Pancreas (tissue), 10 donors: ENCODE measurements around the gene VKORC1. TPM values are rescaled to one million over a fixed set of nuclear protein-coding genes. Genes with fewer than 3 reads are reported as not detected.

Experiments used
- ATAC-seq, 4 donors: fragments of 200-7000 bp; cut with Tn5 transposase; one replicate each; pipeline versions ENCODE4 v1.8.0 to v1.9.1; 2020; ENCODE audit warnings: mild to moderate bottlenecking in 4 of 4, moderate library complexity in 4 of 4
- DNase-seq, 6 donors: peaks; one replicate each; pipeline ENCODE4 v3.0.0-alpha.2; 2020
- FAIRE-seq: peaks from 2 replicates; lab custom pipeline; 2012; peaks lifted over from hg19 to GRCh38; lab: Jason Lieb, UNC
- H3K27ac ChIP-seq, 4 donors: fragments of 200-600 bp; sonication (generic); 1 replicate in 3 of 4; 2 replicates in 1 of 4; pipeline versions ENCODE4 v1.5.0 to v1.8.0; 2020
- H3K27me3 ChIP-seq, 4 donors: fragments of 200-600 bp; one replicate each; pipeline ENCODE4 v1.8.0; 2021
- H3K36me3 ChIP-seq, 3 donors: fragments of 200-600 bp; sonication (generic) in 1 of 3; one replicate each; pipeline versions ENCODE4 v1.5.0 to v1.8.0; 2020 to 2021
- H3K4me1 ChIP-seq, 3 donors: fragments of 200-600 bp; one replicate each; pipeline ENCODE4 v1.8.0; 2021
- H3K4me3 ChIP-seq, 4 donors: fragments of 200-600 bp; sonication (generic) in 2 of 4; one replicate each; pipeline versions ENCODE4 v1.5.0 to v1.8.0; 2020 to 2021
- H3K9me3 ChIP-seq, 4 donors: fragments of 200-600 bp; one replicate each; pipeline ENCODE4 v1.8.0; 2021
- WGBS, 2 donors: extraction: QIAGEN DNeasy Blood & Tissue Kit; methylation state at CpG; one replicate each; pipeline ENCODE4 v1.1.7; 2013; 5-methylcytosine and 5-hydroxymethylcytosine counted together
- intact Hi-C, 3 donors: fragments of 100-400 bp; cut with DNase I; formaldehyde crosslinking; loops; one replicate each; pipeline versions ENCODE4 v1.11.1 to v1.14.2; 2022
- polyA plus RNA-seq, 2 donors: library from polyadenylated mRNA; stranded (reverse); fragments of 200-250 nt; gene quantifications; one replicate each; pipeline ENCODE4 v1.2.3, GENCODE V29; 2013
- total RNA-seq, 6 donors: library from RNA; stranded (reverse); fragmentation: NEBNext Ultra II Directional in 4 of 6; extraction: Animal tissue kit (Norgen Biotek cat#: 25700) in 4 of 6; gene quantifications; one replicate each; pipeline versions ENCODE4 v1.2.1 to v1.2.4, GENCODE V29; 2021 to 2023
- TF ChIP-seq, protein P1 (sequence below), 4 donors: fragments of 200-600 bp; sonication (generic) in 3 of 4; IDR thresholded peaks; one replicate each; pipeline versions ENCODE4 v1.5.0 to v1.8.0; 2021; ENCODE audit warnings: antibody characterized with exemption in 4 of 4
- donor health status: healthy with polysubstance abuse.
- donor health status: DM: no; HTN: no; CAD: no; lungs with moderate emphysema.
- donor health status: DM: no; HTN: no; CAD: no.
- donor health status: control.
- donor health status: control.
- donor health status: Bipolar disorder and iron deficiency.
- donor health status: DM: yes; HTN: yes; CAD: no.
- donor health status: DM: no; HTN: no; CAD: no.
- donor health status: DM: no; HTN: no; CAD: no.
- donor health status: DM: yes; HTN: yes; CAD: no.

Gene VKORC1
- total and polyA plus RNA-seq, 8 donors, result 37.7 to 90.9 (median 50.2) TPM

DNA sequence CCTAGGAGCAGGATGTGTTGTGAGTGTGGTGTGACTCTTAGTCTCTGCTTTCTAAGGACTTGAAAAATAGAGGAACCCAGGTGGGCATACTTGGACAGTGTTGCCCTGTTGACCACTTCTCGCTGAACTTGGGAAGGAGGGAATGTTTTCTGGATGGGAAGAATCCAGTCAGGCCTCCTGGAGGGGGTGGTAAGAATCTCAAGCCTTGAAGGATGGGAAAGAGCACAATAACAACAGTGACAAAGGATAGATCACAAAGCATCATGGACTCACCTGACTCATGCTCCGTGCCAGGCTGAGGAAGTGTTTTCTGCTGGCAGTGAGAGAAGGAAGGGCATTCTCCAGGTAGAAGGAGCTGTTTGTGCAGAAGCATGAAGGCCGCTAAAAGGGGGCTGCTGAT is 31.2 kb upstream of the VKORC1 start:
- intact Hi-C loops, result no loop called here
- H3K4me3 ChIP-seq, result no peak overlapping the region
- FAIRE-seq (no peak), ATAC-seq (no peak), DNase-seq (no peak)
- TF ChIP-seq, protein P1, sequence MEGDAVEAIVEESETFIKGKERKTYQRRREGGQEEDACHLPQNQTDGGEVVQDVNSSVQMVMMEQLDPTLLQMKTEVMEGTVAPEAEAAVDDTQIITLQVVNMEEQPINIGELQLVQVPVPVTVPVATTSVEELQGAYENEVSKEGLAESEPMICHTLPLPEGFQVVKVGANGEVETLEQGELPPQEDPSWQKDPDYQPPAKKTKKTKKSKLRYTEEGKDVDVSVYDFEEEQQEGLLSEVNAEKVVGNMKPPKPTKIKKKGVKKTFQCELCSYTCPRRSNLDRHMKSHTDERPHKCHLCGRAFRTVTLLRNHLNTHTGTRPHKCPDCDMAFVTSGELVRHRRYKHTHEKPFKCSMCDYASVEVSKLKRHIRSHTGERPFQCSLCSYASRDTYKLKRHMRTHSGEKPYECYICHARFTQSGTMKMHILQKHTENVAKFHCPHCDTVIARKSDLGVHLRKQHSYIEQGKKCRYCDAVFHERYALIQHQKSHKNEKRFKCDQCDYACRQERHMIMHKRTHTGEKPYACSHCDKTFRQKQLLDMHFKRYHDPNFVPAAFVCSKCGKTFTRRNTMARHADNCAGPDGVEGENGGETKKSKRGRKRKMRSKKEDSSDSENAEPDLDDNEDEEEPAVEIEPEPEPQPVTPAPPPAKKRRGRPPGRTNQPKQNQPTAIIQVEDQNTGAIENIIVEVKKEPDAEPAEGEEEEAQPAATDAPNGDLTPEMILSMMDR (IDR thresholded peaks at IDR 0.05), result no peak
- H3K9me3 ChIP-seq, result no peaks in the 10 kb centered on the region
- no peak overlapping the region for H3K27ac ChIP-seq
- WGBS, 2 donors, result 96% methylated on average over 3 of the region's 3 CpGs
- H3K27me3 ChIP-seq, result no peaks in the 10 kb centered on the region
- H3K36me3 ChIP-seq, result peaks cover 0 to 16% (median 0%) of the 10 kb centered on the region in 3 donors
- H3K4me1 ChIP-seq, result peaks cover 32 to 39% (median 35%) of the 10 kb centered on the region in 3 donors

DNA sequence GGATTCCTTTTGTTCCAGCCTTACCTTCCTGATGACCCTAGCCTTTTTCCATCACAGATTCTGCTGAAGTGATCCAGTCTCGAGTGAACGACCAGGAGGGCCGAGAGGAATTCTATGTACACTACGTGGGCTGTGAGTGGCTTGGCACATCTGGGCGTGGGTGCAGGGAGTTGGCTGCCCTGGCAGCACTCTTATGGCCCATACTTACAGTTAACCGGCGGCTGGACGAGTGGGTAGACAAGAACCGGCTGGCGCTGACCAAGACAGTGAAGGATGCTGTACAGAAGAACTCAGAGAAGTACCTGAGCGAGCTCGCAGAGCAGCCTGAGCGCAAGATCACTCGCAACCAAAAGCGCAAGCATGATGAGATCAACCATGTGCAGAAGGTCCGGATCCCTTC is 25.5 kb upstream of the VKORC1 start:
- no peak for ATAC-seq
- Histone ChIP-seq H3K9me3 (no peaks in the 10 kb centered on the region), H3K36me3 (peaks cover 0 to 26% (median 11%) of the 10 kb centered on the region in 3 donors), H3K4me1 (peaks cover 11 to 15% (median 15%) of the 10 kb centered on the region in 3 donors), H3K27ac (no peak overlapping the region), H3K4me3 (no peak overlapping the region), H3K27me3 (no peaks in the 10 kb centered on the region)
- WGBS, 2 donors, result 89 to 96% methylated on average over 16 of the region's 16 CpGs
- TF ChIP-seq, protein P1 (IDR thresholded peaks at IDR 0.05), result no peak
- DNase-seq, result peak in 3 of 6 donors; percentile 18 to 65 (median 24)
- FAIRE-seq, result no peak
- intact Hi-C loops, result no loop called here

DNA sequence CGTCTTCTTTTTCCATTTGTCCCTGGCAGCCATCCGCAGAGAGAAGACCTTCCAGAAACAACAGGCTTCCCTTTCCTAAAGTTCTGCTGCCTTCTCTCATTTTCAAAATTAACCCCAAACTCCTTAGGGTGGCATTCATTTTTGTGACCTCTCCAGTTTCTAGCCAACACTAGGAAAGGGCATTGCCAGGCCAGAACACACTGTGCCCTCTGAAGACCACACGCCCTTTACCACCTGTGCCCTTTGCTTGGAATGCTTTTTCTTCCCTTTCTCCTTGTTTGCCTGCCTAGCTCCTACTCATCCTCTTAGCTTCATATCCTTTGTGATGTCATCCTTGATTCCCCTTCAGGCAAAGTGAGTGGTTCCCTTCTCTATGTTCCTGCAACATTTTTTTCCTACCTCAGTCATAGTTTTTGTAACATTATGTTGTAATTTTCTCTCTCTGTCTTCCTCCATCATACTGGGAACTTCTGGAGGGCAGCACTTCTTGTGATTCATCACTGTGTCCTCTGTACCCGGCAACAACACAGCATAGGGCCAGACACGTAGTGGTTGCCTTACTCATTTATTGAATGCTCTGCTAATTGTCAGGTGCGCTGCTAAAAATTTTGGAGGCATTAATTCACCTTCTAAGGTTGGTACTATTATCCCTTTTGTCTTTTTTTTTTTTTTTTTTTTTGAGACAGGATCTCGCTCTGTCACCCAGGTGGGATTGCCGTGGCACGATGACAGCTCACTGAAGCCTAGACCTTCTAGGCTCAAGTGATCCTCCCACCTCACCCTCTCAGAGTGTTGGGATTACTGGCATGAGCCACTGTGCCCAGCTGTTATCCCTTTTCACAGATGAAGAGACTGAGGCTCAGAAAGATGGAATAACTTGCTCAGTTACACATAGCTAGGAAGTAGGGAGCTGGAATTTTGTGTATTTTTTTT is 23.9 kb upstream of the VKORC1 start:
- FAIRE-seq (no peak), ATAC-seq (peak in 1 of 4 donors; percentile 5), DNase-seq (peak in 3 of 6 donors; percentile 26 to 52 (median 27))
- 43 to 52% methylated on average over 9 of the region's 9 CpGs for WGBS, 2 donors
- H3K4me3 ChIP-seq, result peak overlapping the region; percentile 65 to 69 (median 69)
- no peaks in the 10 kb centered on the region for H3K9me3 ChIP-seq
- H3K36me3 ChIP-seq, result peaks cover 0 to 26% (median 11%) of the 10 kb centered on the region in 3 donors
- peak overlapping the region; percentile 95 to 99 (median 98) for H3K27ac ChIP-seq
- TF ChIP-seq, protein P1 (IDR thresholded peaks at IDR 0.05), result no peak
- intact Hi-C loops, result no loop called here
- peaks cover 17 to 27% (median 21%) of the 10 kb centered on the region in 3 donors for H3K4me1 ChIP-seq
- H3K27me3 ChIP-seq, result no peaks in the 10 kb centered on the region

DNA sequence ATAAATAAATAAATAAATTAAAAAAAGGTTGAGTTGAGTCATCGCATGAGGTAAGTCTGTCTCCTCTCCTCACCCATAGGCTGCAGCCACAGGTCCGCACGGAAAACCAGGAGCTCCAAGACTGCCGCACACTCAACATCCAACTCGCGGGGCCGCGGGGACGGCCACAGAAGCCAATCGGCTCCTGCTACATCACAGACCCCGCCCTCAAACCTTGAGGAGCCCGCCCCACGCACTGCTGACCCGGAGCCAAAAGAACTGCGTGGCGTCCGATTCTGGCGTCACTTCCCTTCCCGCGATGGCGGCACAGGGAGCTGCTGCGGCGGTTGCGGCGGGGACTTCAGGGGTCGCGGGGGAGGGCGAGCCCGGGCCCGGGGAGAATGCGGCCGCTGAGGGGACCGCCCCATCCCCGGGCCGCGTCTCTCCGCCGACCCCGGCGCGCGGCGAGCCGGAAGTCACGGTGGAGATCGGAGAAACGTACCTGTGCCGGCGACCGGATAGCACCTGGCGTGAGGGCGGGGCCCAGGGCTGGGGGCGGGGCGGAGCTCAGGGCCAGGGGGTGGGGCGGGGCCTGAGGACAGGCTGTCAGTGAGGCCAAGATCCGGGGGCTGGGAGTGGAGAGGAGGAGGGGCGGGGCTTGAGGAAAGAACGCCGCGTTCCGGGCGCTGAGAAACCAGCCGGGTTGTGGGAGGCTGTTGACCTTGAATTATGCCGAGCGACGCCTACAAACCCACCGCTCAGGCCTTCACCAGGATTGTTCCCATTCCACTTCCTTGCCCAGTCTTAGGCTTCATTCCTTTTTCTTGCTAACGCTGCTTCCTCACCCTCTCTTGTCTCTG is 23.0 kb upstream of the VKORC1 start, which contains the start of gene KAT8:
Gene KAT8, plus strand, starts transcription at position 281 of the 839 bp plus-strand sequence. Its CDS starts 18 bp downstream, at position 299.
- TF ChIP-seq, protein P1 (IDR thresholded peaks at IDR 0.05), result no peak
- ATAC-seq, result peak; percentile 91 to 97 (median 94)
- Histone ChIP-seq H3K4me1 (peaks cover 20 to 35% (median 27%) of the 10 kb centered on the region in 3 donors), H3K27me3 (no peaks in the 10 kb centered on the region), H3K36me3 (peaks cover 0 to 25% (median 11%) of the 10 kb centered on the region in 3 donors), H3K27ac (peak within 1 kb of the TSS; percentile 95 to 99 (median 98)), H3K4me3 (peak within 1 kb of the TSS; percentile 65 to 69 (median 69)), H3K9me3 (no peaks in the 10 kb centered on the region)
- WGBS, 2 donors, result 0 to 1% methylated on average over 54 to 68 of the region's 68 CpGs
- no peak for FAIRE-seq
- DNase-seq, result peak; percentile 96 to 99 (median 98)
- intact Hi-C loops, result no loop called here
